Measurements from ENCODE around the gene MAP4K4.

MAP4K4 gene

DNA sequence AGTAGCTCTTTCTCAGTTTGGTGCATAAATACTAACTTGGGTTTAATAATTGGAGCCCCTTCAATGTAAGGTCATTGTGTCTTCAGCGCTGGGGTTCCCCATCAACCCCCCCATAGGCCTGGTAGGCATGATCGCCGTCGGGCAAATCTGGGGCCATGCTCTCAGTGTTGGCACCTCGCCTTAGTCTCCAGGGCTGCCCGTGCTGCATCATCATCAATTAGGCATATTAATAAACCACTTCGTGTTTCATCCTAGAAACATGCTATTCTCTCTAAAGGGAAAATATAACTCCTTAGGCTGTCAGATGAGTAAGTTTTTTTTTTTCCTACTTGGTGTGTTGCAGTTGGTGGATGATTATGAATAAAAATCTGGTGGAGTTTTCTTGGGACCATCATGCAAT is 197.5 kb downstream of the MAP4K4 start:
- TF ChIP-seq CTCF (IDR thresholded peaks at IDR 0.05; ENCODE audit: insufficient read depth, low read depth, low read length, missing control alignments) = no peak
- no peak overlapping the region for H3K4me3 ChIP-seq (ENCODE audit: low read length)
- DNase-seq (ENCODE audit: low read depth) = no peak

- DNase-seq (ENCODE audit: low read depth) = no peak
- no peak for TF ChIP-seq CTCF (IDR thresholded peaks at IDR 0.05; ENCODE audit: insufficient read depth, low read depth, low read length, missing control alignments)
- no peak overlapping the region for H3K4me3 ChIP-seq (ENCODE audit: low read length)
Measured at GRCh38 chr2:101895819-101896322, 198.4 kb downstream of the MAP4K4 start.

DNA sequence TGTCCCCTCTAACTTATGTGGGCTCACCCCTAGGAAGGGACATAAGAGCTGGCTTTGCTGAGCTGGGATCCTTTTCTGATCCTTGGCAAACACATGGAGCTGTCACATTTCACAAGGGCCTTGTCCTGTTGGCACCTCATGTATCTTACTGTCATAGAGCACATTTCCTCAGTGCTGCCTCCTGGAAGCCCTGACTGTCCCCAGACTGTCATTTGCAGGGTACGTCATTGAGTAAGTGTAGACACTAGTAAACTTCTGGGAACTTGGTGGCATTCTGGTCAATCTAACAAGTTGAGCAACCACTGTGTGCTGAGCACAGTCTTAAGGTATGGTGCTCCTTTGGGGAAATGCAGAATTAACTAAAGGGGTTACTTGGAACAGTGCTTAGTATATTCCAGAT is 199.8 kb downstream of the MAP4K4 start:
- DNase-seq (ENCODE audit: low read depth) = no peak
- no peak for TF ChIP-seq CTCF (IDR thresholded peaks at IDR 0.05; ENCODE audit: insufficient read depth, low read depth, low read length, missing control alignments)
- no peak overlapping the region for H3K4me3 ChIP-seq (ENCODE audit: low read length)

DNA sequence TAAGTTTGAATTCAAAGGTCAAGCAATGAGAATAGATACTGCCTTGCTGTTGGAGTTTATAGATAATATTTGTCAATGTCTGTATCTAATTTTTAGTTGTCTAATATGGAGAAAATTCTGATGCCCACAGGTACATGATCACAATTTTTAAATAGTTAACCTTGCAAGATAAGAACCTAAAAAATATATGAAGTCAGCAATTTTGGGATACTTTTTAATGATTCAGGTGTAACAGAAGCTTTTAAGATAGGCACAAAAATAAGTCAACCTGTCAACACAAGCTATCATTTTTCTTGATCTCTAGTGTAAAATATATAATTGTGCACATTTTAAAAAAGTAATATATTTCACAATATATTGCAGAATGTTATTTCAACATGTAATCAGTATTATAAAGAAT is 201.8 kb downstream of the MAP4K4 start:
- DNase-seq (ENCODE audit: low read depth) = no peak
- no peak for TF ChIP-seq CTCF (IDR thresholded peaks at IDR 0.05; ENCODE audit: insufficient read depth, low read depth, low read length, missing control alignments)

DNA sequence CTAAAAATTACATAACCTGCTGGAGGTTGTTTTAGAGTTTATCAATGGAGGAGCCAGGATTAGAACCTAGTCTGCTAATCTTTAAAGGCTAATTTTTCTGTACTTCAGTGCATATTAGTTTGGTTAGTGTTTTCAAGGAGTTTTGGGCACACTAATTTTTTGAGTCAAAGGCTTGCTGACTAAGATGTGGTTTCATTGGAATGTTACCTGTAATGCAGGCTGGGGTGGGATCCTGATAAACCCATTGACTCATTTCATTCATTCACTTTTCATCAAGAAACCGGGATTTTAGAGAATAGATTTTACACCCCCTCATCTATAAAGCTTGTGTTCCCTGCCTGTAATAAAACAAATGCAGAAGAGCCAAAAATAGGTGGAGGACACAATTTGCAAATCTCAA is 202.4 kb downstream of the MAP4K4 start:
- H3K4me3 ChIP-seq (ENCODE audit: low read length) = no peak overlapping the region
- TF ChIP-seq CTCF (IDR thresholded peaks at IDR 0.05; ENCODE audit: insufficient read depth, low read depth, low read length, missing control alignments) = no peak
- DNase-seq (ENCODE audit: low read depth) = peak; percentile 71

More for the DNA sequence above, 201.8 kb downstream of the MAP4K4 start:
- no peak overlapping the region for H3K4me3 ChIP-seq (ENCODE audit: low read length)

DNA sequence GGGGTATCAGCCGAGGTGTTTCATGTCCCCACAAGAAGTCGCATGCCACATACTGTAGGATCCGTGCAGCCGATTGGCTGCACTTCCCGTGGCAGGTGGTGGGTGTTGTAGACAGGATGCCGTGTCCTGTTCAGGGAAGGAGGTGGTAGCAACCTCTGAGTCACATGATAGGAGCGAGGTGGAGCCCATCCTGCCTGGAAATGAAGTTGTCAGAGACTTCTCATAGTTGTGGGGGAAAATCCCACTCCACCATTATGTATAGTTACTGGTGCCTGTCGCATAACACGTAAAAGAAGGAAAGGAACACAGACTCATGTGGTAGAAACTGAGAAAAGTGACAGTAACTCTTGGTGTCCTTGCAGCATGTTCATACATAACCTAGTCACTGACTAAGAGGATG is 202.9 kb downstream of the MAP4K4 start:
- H3K4me3 ChIP-seq (ENCODE audit: low read length) = no peak overlapping the region
- peak; percentile 77 for DNase-seq (ENCODE audit: low read depth)
- no peak for TF ChIP-seq CTCF (IDR thresholded peaks at IDR 0.05; ENCODE audit: insufficient read depth, low read depth, low read length, missing control alignments)

GRCh38 chr2:101901241-101901640 is 203.7 kb downstream of the MAP4K4 start:
- no peak for DNase-seq (ENCODE audit: low read depth)
- TF ChIP-seq CTCF (IDR thresholded peaks at IDR 0.05; ENCODE audit: insufficient read depth, low read depth, low read length, missing control alignments) = no peak
- no peak overlapping the region for H3K4me3 ChIP-seq (ENCODE audit: low read length)
